Measurements from ENCODE around the gene ADGRG3.

ADGRG3 gene

GRCh38 chr16:57697896-57698537, 29.9 kb downstream of the ADGRG3 start:
- ATAC-seq (ENCODE audit: low read depth), result no peak
- no peaks in the 10 kb centered on the region for H3K9me3 ChIP-seq (ENCODE audit: severe bottlenecking)
- no peak overlapping the region for H3K27ac ChIP-seq (ENCODE audit: poor library complexity, severe bottlenecking)
- H3K4me1 ChIP-seq (ENCODE audit: insufficient read depth, poor library complexity, severe bottlenecking), result no peaks in the 10 kb centered on the region
- no peak overlapping the region for H3K4me3 ChIP-seq (ENCODE audit: severe bottlenecking)
- TF ChIP-seq CTCF (IDR thresholded peaks at IDR 0.05; ENCODE audit: poor library complexity, severe bottlenecking), result no peak
- H3K27me3 ChIP-seq (ENCODE audit: insufficient read depth, poor library complexity, severe bottlenecking), result no peaks in the 10 kb centered on the region
- no peaks in the 10 kb centered on the region for H3K36me3 ChIP-seq (ENCODE audit: low read depth)
- DNase-seq (ENCODE audit: low spot score), result no peak

- Histone ChIP-seq H3K9me3 (ENCODE audit: severe bottlenecking) (no peaks in the 10 kb centered on the region), H3K27ac (ENCODE audit: poor library complexity, severe bottlenecking) (no peak overlapping the region), H3K4me1 (ENCODE audit: insufficient read depth, poor library complexity, severe bottlenecking) (no peaks in the 10 kb centered on the region), H3K27me3 (ENCODE audit: insufficient read depth, poor library complexity, severe bottlenecking) (no peaks in the 10 kb centered on the region), H3K36me3 (ENCODE audit: low read depth) (no peaks in the 10 kb centered on the region), H3K4me3 (ENCODE audit: severe bottlenecking) (no peak overlapping the region)
- TF ChIP-seq CTCF (IDR thresholded peaks at IDR 0.05; ENCODE audit: poor library complexity, severe bottlenecking), result no peak
- no peak for DNase-seq (ENCODE audit: low spot score)
- no peak for ATAC-seq (ENCODE audit: low read depth)
Measured at GRCh38 chr16:57698812-57699405, 30.8 kb downstream of the ADGRG3 start.

- H3K36me3 ChIP-seq (ENCODE audit: low read depth), result no peaks in the 10 kb centered on the region
- H3K4me1 ChIP-seq (ENCODE audit: insufficient read depth, poor library complexity, severe bottlenecking), result no peaks in the 10 kb centered on the region
- DNase-seq (ENCODE audit: low spot score), result no peak
- no peaks in the 10 kb centered on the region for H3K9me3 ChIP-seq (ENCODE audit: severe bottlenecking)
- H3K4me3 ChIP-seq (ENCODE audit: severe bottlenecking), result no peak overlapping the region
- TF ChIP-seq CTCF (IDR thresholded peaks at IDR 0.05; ENCODE audit: poor library complexity, severe bottlenecking), result no peak
- H3K27me3 ChIP-seq (ENCODE audit: insufficient read depth, poor library complexity, severe bottlenecking), result no peaks in the 10 kb centered on the region
- no peak for ATAC-seq (ENCODE audit: low read depth)
- no peak overlapping the region for H3K27ac ChIP-seq (ENCODE audit: poor library complexity, severe bottlenecking)
Measured at GRCh38 chr16:57699481-57699880, 31.4 kb downstream of the ADGRG3 start.

- no peak overlapping the region for H3K4me3 ChIP-seq (ENCODE audit: severe bottlenecking)
- no peaks in the 10 kb centered on the region for H3K9me3 ChIP-seq (ENCODE audit: severe bottlenecking)
- H3K4me1 ChIP-seq (ENCODE audit: insufficient read depth, poor library complexity, severe bottlenecking), result no peaks in the 10 kb centered on the region
- H3K36me3 ChIP-seq (ENCODE audit: low read depth), result no peaks in the 10 kb centered on the region
- no peaks in the 10 kb centered on the region for H3K27me3 ChIP-seq (ENCODE audit: insufficient read depth, poor library complexity, severe bottlenecking)
- no peak overlapping the region for H3K27ac ChIP-seq (ENCODE audit: poor library complexity, severe bottlenecking)
- no peak for TF ChIP-seq CTCF (IDR thresholded peaks at IDR 0.05; ENCODE audit: poor library complexity, severe bottlenecking)
- ATAC-seq (ENCODE audit: low read depth) (no peak), DNase-seq (ENCODE audit: low spot score) (no peak)
Measured at GRCh38 chr16:57699899-57700298, 31.8 kb downstream of the ADGRG3 start.
